HFF-Myc (cell line): ENCODE measurements around the gene CFAP74.

ENCODE experiments used
- DNase-seq: peaks from one replicate; pipeline ENCODE4 v3.0.0-alpha.2; 2011; ENCODE audit warnings: low read depth; ENCODE audit errors: extremely low read depth
- H3K4me3 ChIP-seq: replicated peaks from 2 replicates; pipeline ENCODE4 v1.5.1; 2011; ENCODE audit warnings: low read depth, mild to moderate bottlenecking, control low read depth, low read length
- TF ChIP-seq, protein P1 (sequence below): IDR thresholded peaks from 2 replicates; pipeline ENCODE4 v1.5.1; 2012; ENCODE audit warnings: mild to moderate bottlenecking, low read depth, low read length, control low read depth; ENCODE audit errors: missing control alignments

The CFAP74 gene

GRCh38 chr1:1881727-1882126 is 121.9 kb downstream of the CFAP74 start:
- TF ChIP-seq, protein P1, sequence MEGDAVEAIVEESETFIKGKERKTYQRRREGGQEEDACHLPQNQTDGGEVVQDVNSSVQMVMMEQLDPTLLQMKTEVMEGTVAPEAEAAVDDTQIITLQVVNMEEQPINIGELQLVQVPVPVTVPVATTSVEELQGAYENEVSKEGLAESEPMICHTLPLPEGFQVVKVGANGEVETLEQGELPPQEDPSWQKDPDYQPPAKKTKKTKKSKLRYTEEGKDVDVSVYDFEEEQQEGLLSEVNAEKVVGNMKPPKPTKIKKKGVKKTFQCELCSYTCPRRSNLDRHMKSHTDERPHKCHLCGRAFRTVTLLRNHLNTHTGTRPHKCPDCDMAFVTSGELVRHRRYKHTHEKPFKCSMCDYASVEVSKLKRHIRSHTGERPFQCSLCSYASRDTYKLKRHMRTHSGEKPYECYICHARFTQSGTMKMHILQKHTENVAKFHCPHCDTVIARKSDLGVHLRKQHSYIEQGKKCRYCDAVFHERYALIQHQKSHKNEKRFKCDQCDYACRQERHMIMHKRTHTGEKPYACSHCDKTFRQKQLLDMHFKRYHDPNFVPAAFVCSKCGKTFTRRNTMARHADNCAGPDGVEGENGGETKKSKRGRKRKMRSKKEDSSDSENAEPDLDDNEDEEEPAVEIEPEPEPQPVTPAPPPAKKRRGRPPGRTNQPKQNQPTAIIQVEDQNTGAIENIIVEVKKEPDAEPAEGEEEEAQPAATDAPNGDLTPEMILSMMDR, result no peak
- no peak for DNase-seq
- no peak overlapping the region for H3K4me3 ChIP-seq

DNA sequence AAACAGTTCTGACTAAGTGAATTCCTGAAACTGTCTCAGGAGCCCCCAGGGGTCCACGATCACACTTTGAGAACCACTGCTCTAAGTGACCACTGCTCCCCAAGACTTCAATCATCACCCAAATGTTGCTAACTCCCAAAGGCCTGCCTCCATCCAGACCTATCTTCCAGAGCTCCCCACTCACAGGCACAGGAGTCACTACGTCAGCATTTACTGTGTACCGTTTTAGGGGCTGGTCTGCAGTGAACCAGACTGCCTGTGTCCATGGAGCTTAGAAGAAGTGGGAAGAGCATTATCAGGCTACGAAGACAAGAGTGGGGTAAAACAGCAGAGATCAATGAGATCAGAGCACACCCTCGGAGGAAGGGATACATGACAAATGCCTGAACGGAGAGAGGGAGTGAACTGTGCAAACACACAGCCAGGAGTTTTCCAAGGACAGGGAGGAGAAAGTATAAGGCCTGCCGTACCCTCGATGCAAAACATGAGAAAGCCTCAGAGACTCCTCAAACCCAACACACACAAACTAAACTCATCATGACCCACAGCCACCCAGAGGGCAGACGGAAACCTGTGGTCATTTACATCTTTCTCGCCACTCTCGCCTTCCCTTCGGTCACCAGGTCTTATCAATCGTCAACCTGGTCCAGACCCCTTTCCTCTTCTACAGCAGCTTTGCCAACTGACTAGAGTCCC is 122.8 kb downstream of the CFAP74 start:
- TF ChIP-seq, protein P1, result no peak

DNA sequence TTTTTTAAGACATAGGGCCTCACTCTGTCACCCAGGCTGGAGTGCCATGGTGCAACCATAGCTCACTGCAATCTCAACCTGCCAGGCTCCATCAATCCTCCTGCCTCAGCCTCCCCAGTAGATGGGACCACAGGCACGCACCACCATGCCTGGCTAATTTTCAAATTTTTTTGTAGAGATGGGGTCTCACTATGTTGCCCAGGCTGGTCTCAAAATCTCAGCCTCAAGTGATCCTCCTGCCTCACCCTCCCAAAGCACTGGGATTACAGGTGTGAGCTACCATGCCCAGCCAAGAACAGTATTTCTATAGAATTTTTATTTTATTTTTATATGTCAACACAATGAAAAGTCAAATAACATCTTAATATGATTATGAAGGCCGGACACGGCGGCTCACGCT is 123.6 kb downstream of the CFAP74 start:
- TF ChIP-seq, protein P1, result no peak
- H3K4me3 ChIP-seq, result no peak overlapping the region
- DNase-seq, result no peak

More for the DNA sequence above, 122.8 kb downstream of the CFAP74 start:
- no peak overlapping the region for H3K4me3 ChIP-seq
- no peak for DNase-seq

- TF ChIP-seq, protein P1, result no peak
- DNase-seq, result no peak
- H3K4me3 ChIP-seq, result no peak overlapping the region
These were observed 125.6 kb downstream of the CFAP74 start for GRCh38 chr1:1877865-1878436.

DNA sequence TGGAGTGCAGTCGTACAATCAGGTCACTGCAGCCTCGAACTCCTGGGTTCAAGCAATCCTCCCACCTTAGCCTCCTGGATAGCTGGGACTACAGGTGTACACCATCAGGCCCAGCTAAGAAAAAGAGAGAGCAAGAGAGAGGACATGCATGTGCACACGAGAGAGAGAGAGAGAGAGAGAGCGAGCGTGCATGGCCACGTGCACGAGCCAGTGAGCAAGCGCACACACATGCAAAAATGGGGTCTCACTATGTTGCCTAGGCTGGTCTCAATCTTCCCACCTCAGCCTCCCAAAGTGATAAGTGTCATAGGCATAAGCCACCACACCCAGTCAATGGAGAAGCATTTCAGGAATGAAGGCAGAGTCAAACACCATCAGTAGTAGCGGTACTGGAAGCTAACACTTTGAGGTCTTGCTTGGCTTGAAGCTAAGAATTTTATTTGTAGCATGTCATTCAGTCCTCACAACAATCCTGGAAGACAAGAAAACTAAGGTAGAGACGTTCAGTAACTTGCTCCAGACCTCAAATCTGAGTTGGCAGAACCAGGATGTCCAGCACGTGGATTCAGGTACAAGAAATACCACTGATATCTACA is 127.2 kb downstream of the CFAP74 start:
- H3K4me3 ChIP-seq, result no peak overlapping the region
- TF ChIP-seq, protein P1, result no peak
- no peak for DNase-seq

- no peak overlapping the region for H3K4me3 ChIP-seq
- TF ChIP-seq, protein P1, result no peak
- DNase-seq, result no peak
These were observed 127.7 kb downstream of the CFAP74 start for GRCh38 chr1:1875932-1876331.

DNA sequence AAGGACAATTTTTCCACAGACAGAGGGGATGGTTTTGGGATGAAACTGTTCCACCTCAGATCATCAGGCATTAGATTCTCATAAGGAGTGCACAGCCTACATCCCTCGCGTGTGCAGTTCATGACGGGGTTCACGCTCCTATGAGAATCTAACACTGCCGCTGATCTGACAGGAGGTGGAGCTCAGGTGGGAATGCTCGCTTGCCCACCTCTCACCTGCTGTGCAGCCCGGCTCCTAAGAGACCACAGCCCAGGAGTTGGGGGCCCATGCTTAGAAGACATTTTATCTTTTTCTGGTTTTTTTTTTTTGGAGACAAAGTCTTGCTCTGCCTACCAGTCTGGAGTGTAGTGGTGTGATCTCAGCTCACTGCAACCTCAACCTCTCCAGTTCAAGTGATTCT is 128.7 kb downstream of the CFAP74 start:
- TF ChIP-seq, protein P1, result no peak

More for the DNA sequence above, 128.7 kb downstream of the CFAP74 start:
- H3K4me3 ChIP-seq, result no peak overlapping the region
- DNase-seq, result no peak
